Ishikawa (cell line): ENCODE results near the gene MYPN.

Experiments
- CEBPB ChIP-seq: IDR thresholded peaks from 2 replicates; pipeline ENCODE4 v1.6.1; 2012
- CREB1 ChIP-seq: IDR thresholded peaks from 2 replicates; pipeline ENCODE4 v1.6.1; 2012; ENCODE audit warnings: low read depth
- EGR1 ChIP-seq: IDR thresholded peaks from 2 replicates; pipeline ENCODE4 v1.6.1; 2012
- EP300 ChIP-seq: IDR thresholded peaks from 2 replicates; pipeline ENCODE4 v1.6.1; 2012; ENCODE audit warnings: borderline replicate concordance
- FOXM1 ChIP-seq: IDR thresholded peaks from 2 replicates; pipeline ENCODE4 v1.6.1; 2012; ENCODE audit warnings: low read depth, borderline replicate concordance
- NFIC ChIP-seq: IDR thresholded peaks from 2 replicates; pipeline ENCODE4 v1.6.1; 2012
- RAD21 ChIP-seq: IDR thresholded peaks from 2 replicates; pipeline ENCODE4 v1.6.1; 2012; ENCODE audit warnings: low read depth
- TAF1 ChIP-seq: IDR thresholded peaks from 2 replicates; pipeline ENCODE4 v1.6.1; 2012; ENCODE audit warnings: low read depth, mild to moderate bottlenecking
- TCF12 ChIP-seq: IDR thresholded peaks from 2 replicates; pipeline ENCODE4 v1.6.1; 2012; ENCODE audit warnings: low read depth
- TEAD4 ChIP-seq: IDR thresholded peaks from 2 replicates; pipeline ENCODE4 v1.6.1; 2012
- YY1 ChIP-seq: IDR thresholded peaks from 2 replicates; pipeline ENCODE4 v1.6.1; 2012; ENCODE audit warnings: low read depth
- ZBTB7A ChIP-seq: IDR thresholded peaks from 2 replicates; pipeline ENCODE4 v1.6.1; 2012; ENCODE audit warnings: low read depth
- TF ChIP-seq, protein P1 (sequence below): IDR thresholded peaks from 2 replicates; pipeline ENCODE4 v1.6.1; 2012; ENCODE audit warnings: low read depth, mild to moderate bottlenecking
- TF ChIP-seq, protein P2 (sequence below): IDR thresholded peaks from 2 replicates; pipeline ENCODE4 v1.6.1; 2012
- TF ChIP-seq, protein P3 (sequence below): IDR thresholded peaks from 2 replicates; pipeline ENCODE4 v1.6.1; 2012

MYPN gene

DNA sequence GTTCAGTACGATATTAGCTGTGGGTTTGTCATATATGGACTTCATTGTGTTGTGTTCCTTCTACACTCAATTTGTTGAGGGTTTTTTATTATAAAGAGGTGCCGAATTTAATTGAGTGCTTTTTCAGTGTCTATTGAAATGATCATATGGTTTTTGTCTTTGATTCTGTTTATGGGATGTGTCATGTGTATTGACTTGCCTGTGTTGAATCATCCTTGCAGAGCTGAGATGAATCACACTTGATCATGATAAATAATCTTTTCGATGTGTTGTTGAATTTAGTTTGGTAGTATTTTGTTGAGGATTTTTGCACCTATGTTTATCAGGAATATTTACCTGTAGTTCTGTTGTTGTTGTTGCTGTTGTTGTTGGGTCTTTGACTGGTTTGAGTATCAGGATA, 82.8 kb downstream of the MYPN start:
- TF ChIP-seq CEBPB (no peak), TEAD4 (no peak), EP300 (no peak), YY1 (no peak), EGR1 (no peak), NFIC (no peak), CREB1 (no peak), FOXM1 (no peak), TCF12 (no peak), TAF1 (no peak), ZBTB7A (no peak), RAD21 (no peak)
- TF ChIP-seq, protein P1, sequence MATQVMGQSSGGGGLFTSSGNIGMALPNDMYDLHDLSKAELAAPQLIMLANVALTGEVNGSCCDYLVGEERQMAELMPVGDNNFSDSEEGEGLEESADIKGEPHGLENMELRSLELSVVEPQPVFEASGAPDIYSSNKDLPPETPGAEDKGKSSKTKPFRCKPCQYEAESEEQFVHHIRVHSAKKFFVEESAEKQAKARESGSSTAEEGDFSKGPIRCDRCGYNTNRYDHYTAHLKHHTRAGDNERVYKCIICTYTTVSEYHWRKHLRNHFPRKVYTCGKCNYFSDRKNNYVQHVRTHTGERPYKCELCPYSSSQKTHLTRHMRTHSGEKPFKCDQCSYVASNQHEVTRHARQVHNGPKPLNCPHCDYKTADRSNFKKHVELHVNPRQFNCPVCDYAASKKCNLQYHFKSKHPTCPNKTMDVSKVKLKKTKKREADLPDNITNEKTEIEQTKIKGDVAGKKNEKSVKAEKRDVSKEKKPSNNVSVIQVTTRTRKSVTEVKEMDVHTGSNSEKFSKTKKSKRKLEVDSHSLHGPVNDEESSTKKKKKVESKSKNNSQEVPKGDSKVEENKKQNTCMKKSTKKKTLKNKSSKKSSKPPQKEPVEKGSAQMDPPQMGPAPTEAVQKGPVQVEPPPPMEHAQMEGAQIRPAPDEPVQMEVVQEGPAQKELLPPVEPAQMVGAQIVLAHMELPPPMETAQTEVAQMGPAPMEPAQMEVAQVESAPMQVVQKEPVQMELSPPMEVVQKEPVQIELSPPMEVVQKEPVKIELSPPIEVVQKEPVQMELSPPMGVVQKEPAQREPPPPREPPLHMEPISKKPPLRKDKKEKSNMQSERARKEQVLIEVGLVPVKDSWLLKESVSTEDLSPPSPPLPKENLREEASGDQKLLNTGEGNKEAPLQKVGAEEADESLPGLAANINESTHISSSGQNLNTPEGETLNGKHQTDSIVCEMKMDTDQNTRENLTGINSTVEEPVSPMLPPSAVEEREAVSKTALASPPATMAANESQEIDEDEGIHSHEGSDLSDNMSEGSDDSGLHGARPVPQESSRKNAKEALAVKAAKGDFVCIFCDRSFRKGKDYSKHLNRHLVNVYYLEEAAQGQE: no peak
- TF ChIP-seq, protein P2, sequence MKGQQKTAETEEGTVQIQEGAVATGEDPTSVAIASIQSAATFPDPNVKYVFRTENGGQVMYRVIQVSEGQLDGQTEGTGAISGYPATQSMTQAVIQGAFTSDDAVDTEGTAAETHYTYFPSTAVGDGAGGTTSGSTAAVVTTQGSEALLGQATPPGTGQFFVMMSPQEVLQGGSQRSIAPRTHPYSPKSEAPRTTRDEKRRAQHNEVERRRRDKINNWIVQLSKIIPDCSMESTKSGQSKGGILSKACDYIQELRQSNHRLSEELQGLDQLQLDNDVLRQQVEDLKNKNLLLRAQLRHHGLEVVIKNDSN: no peak
- TF ChIP-seq, protein P3, sequence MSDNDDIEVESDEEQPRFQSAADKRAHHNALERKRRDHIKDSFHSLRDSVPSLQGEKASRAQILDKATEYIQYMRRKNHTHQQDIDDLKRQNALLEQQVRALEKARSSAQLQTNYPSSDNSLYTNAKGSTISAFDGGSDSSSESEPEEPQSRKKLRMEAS: no peak

DNA sequence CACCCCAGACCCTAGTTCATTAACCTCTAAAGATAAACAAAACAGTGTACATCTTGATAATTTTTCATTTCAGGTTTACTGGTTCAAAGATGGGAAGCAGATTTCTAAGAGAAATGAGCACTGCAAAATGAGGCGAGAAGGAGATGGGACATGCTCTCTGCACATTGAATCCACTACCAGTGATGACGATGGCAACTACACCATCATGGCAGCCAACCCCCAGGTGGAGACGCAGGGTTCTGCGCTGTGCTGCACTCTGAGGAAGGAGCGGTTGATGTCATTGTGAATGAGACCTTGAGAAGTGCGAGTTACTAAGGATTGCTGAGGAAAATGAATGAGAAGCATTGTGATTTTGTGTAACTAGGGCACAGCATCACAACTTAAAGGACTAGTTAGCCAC, 85.0 kb downstream of the MYPN start:
- TF ChIP-seq TAF1 (no peak), CREB1 (no peak), EP300 (no peak), RAD21 (no peak)

DNA sequence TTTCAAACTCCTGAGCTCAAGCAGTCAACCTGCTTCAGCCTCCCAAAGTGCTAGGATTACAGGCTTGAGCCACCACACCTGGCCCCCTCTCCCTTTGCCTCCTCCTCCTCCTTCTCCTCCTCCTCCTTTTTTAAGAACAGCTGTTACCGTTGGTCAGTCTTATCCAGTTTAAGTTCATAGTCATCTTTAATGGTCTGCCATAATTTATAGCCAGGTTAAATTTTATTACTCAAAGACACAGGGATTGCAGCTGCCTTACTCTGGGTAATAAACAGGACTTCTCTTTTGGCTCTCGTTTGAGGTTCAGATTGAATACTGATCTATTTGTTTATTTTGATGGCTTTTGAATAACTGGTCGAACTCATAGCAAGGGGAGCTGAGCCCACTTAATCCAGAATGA, 87.4 kb downstream of the MYPN start:
- TF ChIP-seq CREB1 (no peak), TAF1 (no peak), NFIC (no peak), EGR1 (no peak), YY1 (no peak), EP300 (no peak)
- TF ChIP-seq, protein P3: no peak

DNA sequence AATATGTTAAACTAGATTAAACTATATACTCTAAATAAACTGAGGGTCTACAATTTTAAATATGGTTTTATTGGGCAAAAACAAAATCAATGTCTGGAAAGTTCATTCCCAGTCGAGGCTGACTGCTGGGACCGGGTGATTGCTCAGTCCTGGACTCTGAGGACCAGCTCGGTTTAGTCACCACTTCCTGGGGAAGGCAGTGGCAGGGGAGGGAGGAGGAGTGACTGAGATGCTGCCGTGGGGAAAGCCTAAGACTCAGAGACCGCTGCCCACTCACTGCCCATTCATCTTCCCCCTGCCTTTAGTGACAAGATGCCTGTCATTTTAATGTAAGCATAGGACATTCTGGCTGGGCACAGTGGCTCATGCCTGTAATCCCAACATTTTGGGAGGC, 93.7 kb downstream of the MYPN start:
- no peak for TF ChIP-seq TCF12
- no peak for TF ChIP-seq RAD21
- TF ChIP-seq, protein P1: no peak
- TF ChIP-seq CREB1: no peak

DNA sequence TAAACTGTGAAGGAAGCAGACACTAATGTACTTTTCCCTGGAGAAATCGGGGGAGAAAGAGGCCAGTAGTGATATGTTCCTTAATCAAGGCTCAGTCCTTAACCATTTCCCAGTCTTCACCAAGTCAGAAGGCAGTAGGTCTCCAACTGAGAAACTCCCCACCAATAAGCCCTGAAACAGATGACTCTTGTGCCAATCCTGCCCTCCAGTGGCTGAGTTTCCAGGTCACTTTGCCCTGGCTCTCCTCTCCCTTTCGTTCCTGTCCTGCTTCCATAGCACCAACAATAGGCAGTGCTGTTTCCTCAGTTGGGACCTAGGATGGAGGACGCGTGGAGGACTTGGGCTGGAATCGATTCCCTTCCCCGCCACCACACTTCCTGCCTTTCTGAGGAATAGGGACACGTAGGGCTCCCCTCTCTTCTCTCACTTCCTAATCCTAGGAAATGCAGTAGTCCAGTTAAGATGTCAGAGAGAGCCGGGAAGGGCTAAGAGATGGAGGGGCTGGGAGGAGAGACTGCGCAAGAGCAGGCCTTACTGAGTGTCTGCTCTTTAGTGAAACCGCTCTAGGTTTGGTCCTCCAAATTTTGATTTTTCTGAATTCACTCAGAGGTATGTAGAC, 99.2 kb downstream of the MYPN start:
- TF ChIP-seq RAD21: peak; percentile 97
- no peak for TF ChIP-seq EGR1
- TF ChIP-seq TCF12: no peak
- TF ChIP-seq CREB1: no peak
- no peak for TF ChIP-seq TEAD4
- no peak for TF ChIP-seq NFIC

DNA sequence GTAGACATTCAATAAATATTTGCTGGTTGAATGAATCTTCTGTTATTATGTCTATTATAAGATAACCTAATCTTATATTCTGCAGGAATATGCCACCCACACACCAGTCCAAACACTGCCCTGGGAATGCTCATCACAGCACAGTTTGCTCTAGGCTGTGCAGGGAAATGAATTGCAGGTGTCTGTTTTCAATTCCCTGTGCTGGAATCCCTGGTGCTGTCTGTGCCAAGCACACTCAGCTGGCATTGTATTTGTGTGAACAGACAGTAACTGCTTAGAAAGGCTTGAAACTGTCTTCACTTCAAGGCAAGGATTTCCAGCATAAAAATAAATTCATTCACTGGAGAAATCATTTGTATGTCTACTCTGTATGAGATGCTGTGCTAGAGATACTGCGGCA, 102.4 kb downstream of the MYPN start:
- TF ChIP-seq YY1: no peak
- TF ChIP-seq RAD21: no peak
- TF ChIP-seq ZBTB7A: no peak
- TF ChIP-seq, protein P3: no peak
- TF ChIP-seq FOXM1: no peak
- no peak for TF ChIP-seq CREB1
- no peak for TF ChIP-seq CEBPB
- no peak for TF ChIP-seq TCF12
- no peak for TF ChIP-seq TAF1
- TF ChIP-seq, protein P1: no peak
- TF ChIP-seq, protein P2: no peak
- TF ChIP-seq TEAD4: no peak
- no peak for TF ChIP-seq EGR1
- TF ChIP-seq NFIC: no peak
